HG02973 (cell line): ENCODE results near the gene PVALEF.
"Not testable (repeated sequence)": the region's sequence is repeated elsewhere in the genome, so short reads cannot be mapped to it uniquely, and the experiment has no call there.

Source experiments
- ATAC-seq: cut with Tn5 transposase; IDR thresholded peaks from one replicate; pipeline ENCODE4 v1.9.1; 2021; ENCODE audit warnings: moderate library complexity; ENCODE audit not compliant: unreplicated experiment

Gene PVALEF

DNA sequence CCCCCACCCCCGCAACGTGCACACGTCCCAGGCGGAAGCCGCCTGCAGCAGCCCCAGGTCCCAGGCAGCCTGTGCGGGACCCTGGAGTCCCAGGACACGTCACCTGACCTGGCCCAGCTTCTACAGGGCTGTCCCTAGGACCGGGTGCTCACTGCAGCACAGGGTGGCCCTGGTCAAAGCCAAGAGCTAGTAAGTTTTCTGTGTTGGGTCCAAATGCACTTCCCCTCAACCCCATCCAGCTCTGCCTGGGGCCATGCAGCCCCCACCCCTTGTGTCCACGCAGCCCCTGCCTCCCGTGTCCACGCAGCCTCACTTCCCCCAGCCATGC is 22.1 kb upstream of the PVALEF start:
- ATAC-seq = no peak

DNA sequence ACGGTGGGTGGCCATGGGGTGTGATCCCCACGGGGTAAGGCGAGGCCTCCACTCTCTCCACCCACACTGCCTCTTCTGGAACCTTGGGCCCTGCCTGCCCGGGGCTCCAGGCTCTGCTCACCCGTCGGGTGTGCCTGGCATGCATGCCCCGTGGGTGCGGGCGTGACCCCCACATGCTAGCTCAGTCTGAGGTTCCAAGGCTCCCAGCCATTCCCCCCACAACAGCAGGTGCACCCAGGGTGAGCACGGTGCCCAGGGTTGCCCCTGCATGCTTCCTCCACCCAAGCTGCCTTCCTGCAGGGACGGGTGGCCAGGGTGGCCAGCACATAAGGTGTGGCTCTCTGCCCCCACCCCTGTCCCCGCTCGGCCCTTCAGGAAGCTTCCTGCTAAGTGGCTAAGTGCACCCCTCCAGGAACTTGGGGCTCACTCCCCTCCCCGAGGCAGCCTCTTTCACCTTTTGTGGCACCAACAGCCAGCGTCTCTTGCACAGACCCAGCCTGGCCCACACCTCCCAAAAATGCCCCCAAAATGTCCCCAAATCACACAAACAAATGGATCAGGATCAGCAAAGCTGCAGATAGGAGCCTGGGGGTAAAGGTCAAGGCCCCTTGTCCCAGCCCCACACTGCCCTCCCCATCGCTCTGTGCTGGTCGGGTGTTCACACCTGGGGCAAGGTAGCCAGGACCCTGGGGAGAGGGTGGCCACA is 21.4 kb upstream of the PVALEF start:
- no peak for ATAC-seq

DNA sequence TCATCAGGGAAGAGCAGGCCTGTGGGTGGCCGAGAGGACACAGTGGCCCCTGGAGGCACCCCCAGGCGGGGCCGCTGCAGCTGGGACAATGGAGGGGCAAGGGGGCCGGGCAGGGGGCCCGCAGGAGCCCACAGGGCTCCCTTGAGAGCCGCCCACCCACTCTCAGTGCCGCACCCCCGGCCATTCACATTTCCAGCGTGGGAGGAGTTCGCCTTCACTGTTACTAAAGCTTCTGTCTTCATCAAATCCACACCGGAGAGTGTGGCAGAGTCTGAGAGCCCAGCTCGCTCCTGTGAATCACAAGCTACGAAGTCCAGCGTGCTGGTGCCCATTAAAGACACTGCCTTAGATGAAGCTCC is 20.9 kb upstream of the PVALEF start:
- ATAC-seq = no peak

DNA sequence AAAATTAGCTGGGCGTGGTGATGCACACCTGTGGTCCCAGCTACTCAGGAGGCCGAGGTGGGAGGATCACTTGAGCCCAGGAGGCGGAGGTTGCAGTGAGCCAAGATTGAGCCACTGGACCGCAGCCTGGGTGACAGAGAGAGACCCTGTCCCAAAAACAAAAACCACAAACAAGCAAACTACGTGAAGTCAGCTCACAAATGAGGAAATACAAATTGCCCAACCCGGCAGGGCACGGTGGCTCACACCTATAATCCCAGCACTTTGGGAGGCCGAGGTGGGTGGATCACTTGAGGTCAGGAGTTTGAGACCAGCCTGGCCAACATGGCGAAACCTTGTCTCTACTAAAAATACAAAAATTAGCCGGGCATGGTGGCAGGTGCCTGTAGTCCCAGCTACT is 19.1 kb upstream of the PVALEF start:
- ATAC-seq = not testable (repeated sequence)

DNA sequence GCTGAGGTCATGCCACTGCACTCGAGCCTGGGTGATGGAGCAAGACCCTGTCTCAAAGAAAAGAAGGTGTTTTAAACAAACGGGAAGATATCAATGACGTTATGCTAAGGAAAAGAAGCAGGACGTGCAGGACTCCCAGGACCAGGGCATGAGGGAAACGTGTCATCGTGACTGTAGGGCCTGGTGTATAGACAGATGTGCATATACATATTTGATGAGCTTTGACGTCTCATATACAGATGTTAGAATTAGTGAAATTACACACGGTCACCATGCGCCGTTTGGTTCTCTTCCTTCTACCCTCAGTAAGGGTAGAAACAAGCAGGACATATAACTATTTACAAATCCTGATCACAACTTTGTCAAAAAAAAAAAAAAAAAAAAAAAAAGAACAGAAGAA is 17.6 kb upstream of the PVALEF start:
- ATAC-seq = no peak

DNA sequence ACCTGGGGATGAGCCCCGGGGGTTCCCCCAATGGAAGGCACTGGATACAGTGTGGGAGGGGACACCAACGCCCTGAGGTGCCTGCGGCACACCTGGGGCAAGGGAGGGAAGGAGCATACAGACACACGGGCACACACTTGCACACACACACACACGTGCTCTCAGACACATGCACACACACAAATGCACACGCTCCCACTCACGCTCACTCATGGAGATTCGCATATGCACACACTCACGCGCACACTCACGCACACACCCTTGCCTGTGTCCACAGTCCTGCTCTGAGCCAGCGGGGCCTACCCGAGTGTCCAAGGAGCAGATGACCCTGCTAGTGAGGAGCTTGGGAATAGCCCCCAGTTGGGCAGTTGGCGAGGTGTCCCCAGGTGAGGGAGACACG is 16.7 kb upstream of the PVALEF start:
- no peak for ATAC-seq

DNA sequence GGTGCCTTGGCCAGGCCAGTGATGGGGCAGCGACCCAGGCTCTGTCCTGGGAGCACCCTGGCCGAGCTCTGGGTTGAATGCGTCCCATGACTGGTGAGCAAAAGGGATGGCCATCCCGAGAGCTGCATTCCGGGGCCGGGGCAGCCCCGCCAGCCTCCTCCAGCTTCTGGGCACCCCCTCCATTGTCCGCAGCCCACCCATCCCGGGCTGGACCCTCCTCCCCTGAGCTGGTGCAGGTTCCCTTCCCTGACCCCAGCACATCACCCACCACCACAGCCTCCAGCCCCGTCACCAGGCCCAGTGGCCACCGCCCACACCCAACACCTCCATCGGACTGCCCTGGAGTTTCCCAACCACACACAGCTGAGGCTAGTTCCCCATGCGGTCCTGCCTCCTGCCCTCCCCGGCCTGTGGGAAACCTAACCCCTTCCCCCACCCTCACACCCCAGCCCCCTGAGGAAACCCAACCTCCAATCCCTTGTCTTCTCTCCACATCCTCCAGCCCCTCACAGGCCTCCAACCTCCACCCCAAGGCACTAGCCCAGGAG is 16.2 kb upstream of the PVALEF start:
- no peak for ATAC-seq

DNA sequence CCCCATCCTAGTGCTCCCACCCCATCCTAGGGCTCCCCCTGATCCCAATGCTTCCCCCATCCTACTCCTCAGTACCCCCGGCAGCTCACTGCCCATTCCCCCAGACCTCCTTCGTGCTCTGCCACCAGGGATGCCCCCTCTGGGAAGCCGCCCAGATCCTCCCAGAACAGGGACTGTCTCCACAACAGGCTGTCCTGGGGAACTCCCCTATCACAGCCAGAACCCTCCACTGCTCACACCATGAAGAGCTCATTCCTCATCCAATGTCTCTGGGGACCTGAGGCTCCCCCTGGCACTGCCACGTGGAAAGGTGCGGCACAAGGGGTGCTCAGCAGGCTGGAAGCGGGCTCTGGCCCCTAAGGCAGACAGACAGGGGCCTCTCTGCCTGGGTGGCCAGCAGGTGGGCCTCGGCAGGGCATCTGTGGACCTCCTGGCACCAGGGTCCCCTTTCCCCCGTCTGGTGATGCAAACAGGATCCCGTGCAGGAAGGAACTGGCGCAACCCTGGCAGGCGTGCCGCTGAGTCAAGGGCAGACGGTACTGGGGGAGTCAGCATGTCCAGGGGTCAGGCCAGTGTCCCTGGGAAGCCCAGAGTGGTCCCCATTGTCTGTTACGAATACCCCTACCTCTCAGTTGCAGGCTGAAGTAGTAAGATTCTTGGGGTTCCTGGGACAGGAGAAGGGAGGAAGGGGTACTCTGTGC is 14.8 kb upstream of the PVALEF start:
- ATAC-seq = no peak

DNA sequence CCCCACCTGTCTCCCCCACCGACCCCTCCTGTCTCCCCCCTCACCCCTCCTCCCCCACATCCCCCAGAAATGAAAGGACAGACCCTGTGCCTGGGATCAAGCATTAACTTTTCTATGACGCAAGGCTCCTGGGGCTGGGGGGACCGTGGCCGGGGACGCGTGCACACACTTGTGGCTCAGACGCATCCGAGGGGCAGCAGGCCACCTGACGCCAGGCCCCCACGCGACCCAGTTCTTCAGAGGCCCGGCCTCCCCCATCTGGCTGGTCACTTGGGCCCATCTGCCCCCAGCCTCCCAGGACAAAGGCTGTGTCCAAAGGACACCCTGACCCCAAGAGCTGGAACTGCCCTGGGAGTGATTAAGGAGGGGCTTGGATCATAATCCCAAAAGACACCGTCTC is 14.0 kb upstream of the PVALEF start:
- no peak for ATAC-seq

DNA sequence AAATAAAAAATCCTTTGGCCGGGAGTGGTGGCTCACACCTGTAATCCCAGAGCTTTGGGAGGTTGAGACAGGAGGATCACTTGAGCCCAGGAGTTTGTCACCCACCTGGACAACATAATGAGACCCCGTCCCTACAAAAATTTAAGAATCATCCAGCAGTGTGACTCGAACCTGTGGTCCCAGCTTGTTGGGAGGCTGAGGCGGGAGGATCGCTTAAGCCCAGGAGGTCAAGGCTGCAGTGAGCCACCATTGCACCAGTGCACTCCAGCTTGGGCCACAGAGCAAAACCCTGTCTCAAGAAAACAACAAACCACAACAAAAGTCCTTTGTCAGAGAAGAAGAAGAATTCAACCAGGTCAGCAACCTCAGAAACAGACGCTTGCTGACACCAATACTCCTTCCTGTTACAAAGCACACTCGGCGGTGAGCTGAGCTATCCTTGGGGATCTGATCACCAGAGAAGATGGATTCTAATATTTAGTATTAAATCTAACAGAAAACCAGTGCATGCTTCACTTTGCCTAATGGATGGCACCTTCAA is 12.9 kb upstream of the PVALEF start:
- ATAC-seq = no peak

DNA sequence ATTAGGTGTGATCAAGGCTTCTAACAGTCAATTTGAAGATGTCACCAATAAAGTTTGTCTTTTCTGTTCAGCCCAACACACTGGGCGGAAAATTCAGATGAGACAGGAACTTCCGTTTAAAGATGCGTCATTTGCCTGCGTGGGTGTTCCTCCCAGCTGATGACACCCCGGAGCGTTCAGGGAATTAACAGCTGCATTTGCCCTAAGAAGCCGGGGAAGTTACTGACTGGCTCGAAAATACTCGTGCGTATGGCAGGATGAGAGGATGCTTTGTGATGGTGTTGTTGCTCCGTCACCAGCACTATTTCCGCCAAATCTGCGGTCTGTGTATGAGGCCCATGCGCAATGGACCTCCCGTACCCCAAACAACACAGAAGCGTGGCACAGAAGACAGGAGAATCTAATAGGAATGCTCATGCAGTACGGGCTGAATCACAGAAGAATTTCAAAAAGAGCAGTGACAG is 11.9 kb upstream of the PVALEF start:
- ATAC-seq = no peak

DNA sequence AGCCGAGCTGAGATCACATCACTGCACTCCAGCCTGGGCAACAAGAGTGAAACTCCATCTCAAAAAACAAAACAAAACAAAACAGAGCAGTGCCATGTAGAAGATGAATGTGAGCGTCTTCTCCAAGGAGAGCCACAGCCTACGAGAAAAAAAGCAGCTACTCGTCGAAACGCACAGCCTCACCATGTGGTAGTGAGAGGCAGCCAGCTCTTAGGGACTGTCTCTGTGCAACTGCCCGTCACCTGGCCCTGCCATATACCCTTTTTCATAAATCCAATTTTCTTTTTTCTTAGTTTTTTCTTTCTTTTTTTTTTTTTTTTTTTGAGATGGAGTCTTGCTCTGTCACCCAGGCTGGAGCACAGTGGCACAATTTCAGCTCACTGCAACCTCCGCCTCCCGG is 11.3 kb upstream of the PVALEF start:
- ATAC-seq = not testable (repeated sequence)

DNA sequence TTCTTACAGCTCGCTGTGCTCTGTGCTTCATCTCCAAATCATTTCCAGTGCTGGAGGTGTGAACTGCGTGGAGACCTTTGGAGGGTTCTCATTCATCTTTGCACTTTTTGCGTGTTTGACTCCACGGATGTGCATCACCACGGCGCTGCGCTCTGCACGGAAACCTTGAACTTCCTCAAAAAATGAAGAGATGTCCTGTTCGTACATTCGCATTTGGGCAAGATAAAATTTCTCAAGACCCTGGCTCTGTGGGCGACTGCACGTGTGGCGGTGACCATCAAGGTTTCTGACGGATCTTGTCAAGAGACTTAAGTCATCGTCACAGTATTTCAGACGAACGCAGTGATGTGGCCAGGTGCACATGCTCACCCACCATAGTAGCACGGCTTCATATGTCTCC is 10.3 kb upstream of the PVALEF start:
- ATAC-seq = no peak

DNA sequence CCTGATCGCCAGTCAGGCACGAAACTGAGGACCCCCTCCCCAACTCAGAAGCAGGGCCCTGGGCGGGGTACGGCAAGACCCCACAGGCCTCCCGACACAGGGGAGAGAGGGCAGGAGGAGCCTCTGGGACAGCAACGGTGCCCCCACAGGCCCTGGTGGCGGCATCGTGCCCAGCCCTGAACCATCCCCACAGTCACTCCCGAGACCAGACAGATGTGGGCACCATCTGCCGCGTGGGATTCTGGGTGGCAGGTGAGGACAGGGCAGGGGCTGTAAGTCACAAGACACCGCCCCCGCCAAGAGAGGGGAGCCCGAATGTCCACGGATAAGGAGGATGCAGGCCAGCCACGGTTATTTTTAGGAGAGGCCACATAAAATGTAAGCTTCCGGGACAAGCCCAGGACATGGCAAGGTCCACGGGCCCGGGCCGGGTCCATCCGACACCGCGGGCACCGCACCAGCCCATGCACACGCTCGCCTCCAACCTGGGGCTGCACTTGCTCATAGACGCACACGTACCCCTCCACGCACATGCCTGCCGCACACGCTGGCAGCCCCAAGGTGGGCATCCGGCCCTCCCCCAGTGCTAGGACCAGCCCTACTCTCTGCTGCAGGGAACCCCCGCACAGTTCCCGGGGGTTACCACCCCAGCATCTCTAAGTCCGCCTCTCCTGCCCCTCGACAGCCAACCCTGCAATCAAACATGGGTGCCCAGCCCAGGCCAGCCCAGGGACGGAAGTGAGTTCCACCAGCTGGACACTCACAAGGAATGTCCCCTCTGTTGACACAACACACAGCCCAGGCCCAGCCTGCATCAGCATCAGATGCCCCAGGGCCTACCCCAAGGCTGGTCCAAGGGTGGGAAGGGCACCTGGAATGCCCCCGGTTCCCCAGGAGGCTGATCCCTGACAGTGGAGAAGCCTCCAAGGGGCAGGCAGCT is 8.2 kb upstream of the PVALEF start:
- ATAC-seq = no peak

DNA sequence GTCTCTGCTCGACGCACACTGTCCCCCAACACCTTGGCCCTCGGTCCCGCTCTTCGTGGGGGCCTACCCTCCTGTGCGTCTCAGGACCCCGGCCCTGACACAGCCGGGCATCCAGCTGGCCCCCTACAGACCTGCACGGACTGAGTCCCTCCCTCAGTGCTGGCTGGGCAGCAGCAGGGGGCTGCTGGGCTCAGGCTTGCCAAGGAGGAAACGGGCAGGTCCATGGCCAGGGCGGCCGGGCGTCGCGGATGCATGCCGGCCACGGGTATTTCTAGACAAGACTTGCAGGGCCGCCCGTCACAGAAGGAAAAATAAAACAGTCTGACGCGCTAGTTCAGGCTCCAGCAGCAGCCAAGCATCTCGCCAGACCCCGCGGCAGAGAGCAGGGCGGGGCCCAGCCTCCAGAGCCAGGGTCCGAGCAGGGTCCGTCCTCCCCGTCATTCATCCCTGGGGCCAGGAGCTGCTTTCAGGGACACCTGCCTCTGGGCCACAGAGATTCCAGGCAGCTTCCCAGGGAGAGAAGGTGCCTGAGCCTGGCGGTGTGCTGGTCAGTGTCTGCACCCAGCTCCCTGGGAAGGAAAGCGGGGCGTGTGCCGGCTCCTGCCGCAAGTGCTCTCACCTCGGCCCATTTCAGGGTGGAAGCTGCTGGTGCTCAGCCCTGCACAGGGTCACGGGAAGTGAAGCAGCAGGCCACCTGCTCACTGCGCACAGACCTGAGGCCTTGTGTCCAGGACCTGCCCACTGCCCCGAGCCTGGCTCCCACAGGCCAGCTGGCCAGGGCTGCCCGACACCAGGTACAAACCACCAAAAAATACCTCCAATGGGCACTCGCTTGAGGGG is 7.2 kb upstream of the PVALEF start:
- no peak for ATAC-seq

DNA sequence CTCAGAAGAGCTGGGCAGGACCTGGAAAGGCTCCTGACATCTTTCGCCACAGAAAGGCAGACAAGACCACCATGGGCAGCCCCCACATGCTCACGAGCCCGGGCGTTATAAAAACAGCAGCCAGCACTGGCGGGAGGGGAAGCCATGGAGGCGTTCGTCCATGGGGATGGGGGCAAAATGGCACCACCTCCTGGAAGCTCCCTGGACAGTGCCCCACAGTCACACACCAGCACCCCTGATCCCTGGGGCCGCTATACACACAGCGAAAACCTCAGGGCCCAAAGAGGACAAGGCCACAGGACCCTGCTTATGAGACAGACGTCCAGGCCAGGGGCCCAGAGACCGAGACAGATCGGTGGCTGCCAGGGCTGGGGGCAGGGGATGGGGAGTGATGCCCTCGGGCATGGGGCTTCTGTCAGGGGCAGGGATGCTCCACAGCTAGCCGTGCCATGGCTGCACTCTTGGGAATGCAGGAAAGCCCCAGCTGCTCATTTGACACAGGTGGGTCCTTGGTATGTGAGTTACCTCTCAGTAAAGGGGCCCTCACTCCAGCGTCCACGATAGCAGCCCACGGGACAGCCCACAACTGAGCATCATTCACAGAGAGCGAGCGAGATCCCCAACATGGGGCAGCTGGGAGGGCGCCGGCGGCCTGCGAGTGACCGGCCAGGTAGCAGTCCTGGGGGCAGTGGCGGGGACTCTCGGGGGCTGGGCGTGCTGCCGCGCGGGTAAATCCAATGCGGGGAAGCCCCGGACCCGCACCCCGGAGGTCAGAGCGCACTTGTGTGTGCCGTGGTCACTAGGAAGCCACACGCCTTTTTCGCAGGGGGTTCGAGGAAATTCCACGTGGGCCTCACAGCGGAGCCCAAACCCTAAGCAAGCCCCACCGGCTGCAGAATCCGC is 6.4 kb upstream of the PVALEF start:
- no peak for ATAC-seq

DNA sequence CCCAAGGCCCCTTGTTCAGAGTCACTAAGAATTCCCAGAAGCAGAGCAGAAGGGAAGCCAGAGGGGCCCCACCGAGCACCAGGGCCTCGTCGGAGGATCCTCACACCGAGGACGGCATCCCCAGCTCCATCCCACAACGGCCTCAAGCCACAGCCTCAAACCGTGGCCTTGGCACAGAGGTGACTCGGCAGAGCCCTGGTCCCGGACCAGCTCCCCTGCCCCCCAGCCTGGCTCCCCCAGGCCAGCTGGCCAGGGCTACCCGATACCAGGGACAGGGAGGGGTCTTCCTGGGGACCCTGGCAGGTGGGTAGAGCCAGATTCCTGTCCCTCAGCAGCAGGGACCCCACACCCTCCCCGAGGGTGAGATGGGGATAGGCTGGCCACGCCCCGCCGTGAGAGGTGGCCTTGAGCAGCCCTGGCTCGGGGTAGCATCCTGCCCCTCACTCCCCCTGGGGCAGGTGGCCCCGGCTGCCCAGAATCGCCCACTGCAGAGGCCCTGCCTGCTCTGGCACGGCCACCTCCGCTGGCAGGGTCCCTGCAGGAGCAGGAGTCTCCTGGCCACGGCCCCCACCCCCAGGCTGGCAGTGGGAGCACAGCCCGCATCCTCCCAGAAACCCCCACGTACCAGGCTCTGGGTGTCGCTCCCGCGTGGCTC is 5.6 kb upstream of the PVALEF start:
- ATAC-seq = no peak

DNA sequence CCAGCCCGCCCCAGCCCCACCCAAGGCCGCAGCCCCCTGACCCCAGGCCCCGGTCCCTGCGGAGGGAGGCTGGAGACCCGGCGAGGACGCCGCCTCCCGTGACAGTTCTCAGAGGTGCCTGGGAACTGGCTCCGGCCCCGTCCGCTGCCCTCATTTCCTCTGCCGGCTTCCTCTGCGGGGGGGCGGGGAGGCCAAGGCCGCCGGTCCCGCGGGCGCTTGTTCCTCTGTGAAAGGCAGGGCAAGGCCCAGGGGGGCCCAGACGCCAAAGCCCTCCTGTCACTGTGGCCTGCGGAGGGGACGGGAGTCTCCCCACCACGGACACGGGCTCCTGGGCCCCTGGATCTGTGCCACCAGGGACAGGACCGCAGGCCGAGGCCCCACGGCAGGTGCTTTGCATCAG is 5.0 kb upstream of the PVALEF start:
- no peak for ATAC-seq
